CD4-positive, alpha-beta T cell (primary cell): ENCODE measurements around the gene NR2C2. TPM values are rescaled to one million over a fixed set of nuclear protein-coding genes. Genes with fewer than 3 reads are reported as not detected.
A peak's percentile ranks its signal among the peaks of the same experiment; 100 is the strongest.

Source experiments
- ATAC-seq: fragments of 200-7000 bp; cut with Tn5 transposase; one replicate; pipeline ENCODE4 v1.10.0; 2022; ENCODE audit warnings: mild to moderate bottlenecking; ENCODE audit not compliant: poor library complexity
- CTCF ChIA-PET: fragments of 350-600 bp; sonication (Branson Sonifier 250); formaldehyde crosslinking; loops from one replicate; lab custom pipeline; 2021; ENCODE audit warnings: antibody characterized with exemption, inconsistent platforms; lab: Charles Lee
- POLR2A ChIA-PET: fragments of 350-600 bp; sonication (Branson Sonifier 250); formaldehyde crosslinking; loops from one replicate; lab custom pipeline; 2021; ENCODE audit warnings: antibody characterized with exemption, inconsistent platforms; lab: Charles Lee
- DNase-seq, 14 experiments: peaks; one replicate each; pipeline ENCODE4 v3.0.0-alpha.2; 2013 to 2020; ENCODE audit warnings: mixed read lengths in 2 of 14
- H3K27ac ChIP-seq, 2 donors: one replicate each; pipeline versions ENCODE4 v1.5.1 to v1.7.0; 2013; ENCODE audit warnings: low read length in 2 of 2, low read depth in 1 of 2, mild to moderate bottlenecking in 1 of 2
- H3K27me3 ChIP-seq, 2 experiments: 1 replicate in 1 of 2; 2 replicates in 1 of 2; pipeline versions ENCODE4 v1.6.1 to v1.7.0; 2013; ENCODE audit warnings: low read length in 2 of 2, control low read depth in 1 of 2, mild to moderate bottlenecking in 1 of 2, moderate library complexity in 1 of 2; ENCODE audit not compliant: insufficient read depth in 2 of 2, control insufficient read depth in 1 of 2
- H3K36me3 ChIP-seq: one replicate; pipeline ENCODE4 v1.6.1; 2013; ENCODE audit warnings: low read length, control low read depth; ENCODE audit not compliant: insufficient read depth
- H3K4me1 ChIP-seq: one replicate; pipeline ENCODE4 v1.6.1; 2013; ENCODE audit warnings: low read length, control low read depth; ENCODE audit not compliant: insufficient read depth
- H3K4me3 ChIP-seq: one replicate; pipeline ENCODE4 v1.5.1; 2013; ENCODE audit warnings: mild to moderate bottlenecking, low read length, moderate library complexity
- H3K9me3 ChIP-seq, 2 experiments: 1 replicate in 1 of 2; 2 replicates in 1 of 2; pipeline versions ENCODE4 v1.6.1 to v1.7.0; 2013; ENCODE audit warnings: low read length in 2 of 2, mild to moderate bottlenecking in 2 of 2, control low read depth in 1 of 2, moderate library complexity in 1 of 2; ENCODE audit not compliant: control insufficient read depth in 1 of 2, insufficient read depth in 1 of 2
- H3K27ac Mint-ChIP-seq: one replicate; pipeline ENCODE4 v1.8.0; 2020; ENCODE audit warnings: mixed read lengths
- H3K27me3 Mint-ChIP-seq: one replicate; pipeline ENCODE4 v1.8.0; 2021; ENCODE audit warnings: mixed read lengths
- H3K36me3 Mint-ChIP-seq: one replicate; pipeline ENCODE4 v1.8.0; 2021; ENCODE audit warnings: low read depth, mixed read lengths
- H3K4me1 Mint-ChIP-seq: one replicate; pipeline ENCODE4 v1.8.0; 2021; ENCODE audit warnings: low read depth, mixed read lengths
- H3K4me3 Mint-ChIP-seq: one replicate; pipeline ENCODE4 v1.8.0; 2020; ENCODE audit warnings: mild to moderate bottlenecking, mixed read lengths
- H3K9me3 Mint-ChIP-seq: one replicate; pipeline ENCODE4 v1.8.0; 2020; ENCODE audit warnings: mixed read lengths
- intact Hi-C, 2 experiments: fragments of 100-400 bp; cut with DNase I in 1 of 2; cut with micrococcal nuclease in 1 of 2; formaldehyde crosslinking; loops; one replicate each; pipeline versions ENCODE4 v1.15.1 to v1.9.0; 2023 to 2025; cut with DNase I, micrococcal nuclease
- total RNA-seq, 174 experiments: library from RNA in 2 of 174; stranded (reverse) in 2 of 174; gene quantifications; one replicate each; pipeline ENCODE4 v1.2.3 and lab custom pipeline; 2021 to 2026
- TF ChIP-seq, protein P1 (sequence below): fragments of 200-600 bp; IDR thresholded peaks from one replicate; pipeline ENCODE4 v1.8.0; 2022; ENCODE audit warnings: antibody characterized with exemption, mild to moderate bottlenecking

Gene NR2C2
- total RNA-seq, 2 experiments from 2014 or later: 37.0 to 42.1 TPM

DNA sequence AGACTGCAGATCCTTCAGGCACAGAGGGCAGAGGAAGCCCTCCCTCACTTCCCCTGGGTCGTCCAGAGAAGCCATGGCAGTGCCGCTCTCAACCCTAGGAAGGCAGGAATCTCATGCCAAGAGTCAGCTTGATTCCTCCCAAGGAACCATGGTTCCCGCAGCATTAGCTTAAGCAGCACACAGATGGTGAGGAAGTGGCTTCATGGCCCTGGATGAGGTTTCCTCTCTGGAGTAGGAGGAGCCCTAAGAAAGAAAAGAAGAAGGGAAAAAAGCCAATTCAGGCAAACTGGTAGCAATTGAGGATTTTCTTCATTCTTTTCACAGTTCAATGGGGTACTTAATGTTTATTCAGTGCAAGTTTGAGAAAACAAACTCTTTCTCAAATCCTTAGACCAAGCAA, 148.7 kb downstream of the NR2C2 start:
- POLR2A ChIA-PET: interaction anchor here (0.6 kb wide), 1 partner anchor 111 kb away, joined by 3 read pairs; no protein-coding TSS in a partner anchor
- intact Hi-C loops: loop anchor here (5.0 to 10.0 kb wide), 5 partner anchors 44 to 1201 kb away; partner anchors contain the start of genes CAPN7 (in 1 of the 2) and NR2C2 (in 1 of the 2)
- no peak for ATAC-seq

DNA sequence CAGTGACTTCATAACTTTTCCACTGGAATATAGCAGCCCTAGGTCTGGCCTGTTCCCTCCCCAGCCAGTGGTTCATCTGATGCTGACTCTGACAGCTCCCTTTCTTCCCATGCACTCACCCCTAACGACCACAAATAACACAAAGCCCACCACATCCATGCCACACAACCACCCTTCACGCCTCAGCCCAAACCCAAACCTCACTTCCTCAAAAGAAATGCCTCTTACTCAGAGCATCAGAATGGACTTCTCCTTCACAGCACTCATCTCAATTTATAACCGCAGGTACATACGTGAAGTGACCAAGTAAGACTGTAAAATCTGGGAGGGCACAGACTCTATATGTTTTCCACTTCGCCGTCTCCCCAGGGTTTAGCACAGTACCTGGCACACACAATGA, 150.5 kb downstream of the NR2C2 start:
- peak overlapping the region; percentile 97 for H3K27ac Mint-ChIP-seq
- TF ChIP-seq, protein P1, sequence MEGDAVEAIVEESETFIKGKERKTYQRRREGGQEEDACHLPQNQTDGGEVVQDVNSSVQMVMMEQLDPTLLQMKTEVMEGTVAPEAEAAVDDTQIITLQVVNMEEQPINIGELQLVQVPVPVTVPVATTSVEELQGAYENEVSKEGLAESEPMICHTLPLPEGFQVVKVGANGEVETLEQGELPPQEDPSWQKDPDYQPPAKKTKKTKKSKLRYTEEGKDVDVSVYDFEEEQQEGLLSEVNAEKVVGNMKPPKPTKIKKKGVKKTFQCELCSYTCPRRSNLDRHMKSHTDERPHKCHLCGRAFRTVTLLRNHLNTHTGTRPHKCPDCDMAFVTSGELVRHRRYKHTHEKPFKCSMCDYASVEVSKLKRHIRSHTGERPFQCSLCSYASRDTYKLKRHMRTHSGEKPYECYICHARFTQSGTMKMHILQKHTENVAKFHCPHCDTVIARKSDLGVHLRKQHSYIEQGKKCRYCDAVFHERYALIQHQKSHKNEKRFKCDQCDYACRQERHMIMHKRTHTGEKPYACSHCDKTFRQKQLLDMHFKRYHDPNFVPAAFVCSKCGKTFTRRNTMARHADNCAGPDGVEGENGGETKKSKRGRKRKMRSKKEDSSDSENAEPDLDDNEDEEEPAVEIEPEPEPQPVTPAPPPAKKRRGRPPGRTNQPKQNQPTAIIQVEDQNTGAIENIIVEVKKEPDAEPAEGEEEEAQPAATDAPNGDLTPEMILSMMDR: no peak
- H3K4me3 Mint-ChIP-seq: peak overlapping the region; percentile 96
- intact Hi-C loops: loop anchor here (1.0 to 10.0 kb wide), 7 partner anchors 33 to 1203 kb away; partner anchors contain the start of genes MRPS25 (in 2 of the 2), CAPN7 (in 1 of the 2) and NR2C2 (in 1 of the 2)
- Histone ChIP-seq H3K9me3 (no peaks in the 10 kb centered on the region), H3K27ac (peak overlapping the region; percentile 3 to 98), H3K27me3 (no peaks in the 10 kb centered on the region), H3K4me3 (peak overlapping the region; percentile 92), H3K4me1 (peaks cover 33% of the 10 kb centered on the region), H3K36me3 (peaks cover 35% of the 10 kb centered on the region)
- no peaks in the 10 kb centered on the region for H3K9me3 Mint-ChIP-seq
- H3K27me3 Mint-ChIP-seq: peaks cover 5% of the 10 kb centered on the region
- peaks cover 41% of the 10 kb centered on the region for H3K4me1 Mint-ChIP-seq
- DNase-seq (peak in 6 of 14 experiments; percentile 10 to 62 (median 28)), ATAC-seq (no peak)
- ChIA-PET POLR2A (interaction anchor here (0.8 to 3.4 kb wide), 5 partner anchors 21 to 447 kb away, joined by 3 to 31 read pairs (median 23); partner anchors contain the start of genes CCDC174, MRPS25 and NR2C2), CTCF (interaction anchor here (1.2 to 2.5 kb wide), 2 partner anchors 10 to 46 kb away, joined by 4 to 13 read pairs; no protein-coding TSS in a partner anchor)
- peaks cover 62% of the 10 kb centered on the region for H3K36me3 Mint-ChIP-seq

More for the DNA sequence above, 148.7 kb downstream of the NR2C2 start:
- peaks cover 44% of the 10 kb centered on the region for H3K36me3 ChIP-seq
- peaks cover 77% of the 10 kb centered on the region for H3K36me3 Mint-ChIP-seq
- H3K27me3 ChIP-seq: no peaks in the 10 kb centered on the region
- H3K4me3 ChIP-seq: no peak overlapping the region
- peaks cover 5% of the 10 kb centered on the region for H3K27me3 Mint-ChIP-seq
- no peaks in the 10 kb centered on the region for H3K9me3 ChIP-seq
- no peak overlapping the region for H3K27ac ChIP-seq
- peaks cover 48% of the 10 kb centered on the region for H3K4me1 Mint-ChIP-seq
- DNase-seq: no peak
- CTCF ChIA-PET: no interaction called here
- peak overlapping the region; percentile 59 for H3K4me3 Mint-ChIP-seq
- no peaks in the 10 kb centered on the region for H3K9me3 Mint-ChIP-seq
- peaks cover 33% of the 10 kb centered on the region for H3K4me1 ChIP-seq
- TF ChIP-seq, protein P1: no peak
- peak overlapping the region; percentile 97 for H3K27ac Mint-ChIP-seq

Other genes starting within 250 kb of the NR2C2 start
- not detected for gene FGD5, start 128.6 kb upstream of the NR2C2 start, total RNA-seq
- gene MRPS25, start 117.7 kb downstream of the NR2C2 start, total RNA-seq: 10 to 100 TPM; 59.9 to 60.2 TPM
- 10 to 100 TPM; 57.2 to 57.9 TPM for gene RBSN, start 151.6 kb downstream of the NR2C2 start, total RNA-seq